GM21381 (cell line): ENCODE data around the gene ATP8A2.

ENCODE experiments used
- ATAC-seq: cut with Tn5 transposase; IDR thresholded peaks from one replicate; pipeline ENCODE4 v1.9.1; 2021; ENCODE audit warnings: mild to moderate bottlenecking, moderate library complexity; ENCODE audit not compliant: unreplicated experiment

The ATP8A2 gene

DNA sequence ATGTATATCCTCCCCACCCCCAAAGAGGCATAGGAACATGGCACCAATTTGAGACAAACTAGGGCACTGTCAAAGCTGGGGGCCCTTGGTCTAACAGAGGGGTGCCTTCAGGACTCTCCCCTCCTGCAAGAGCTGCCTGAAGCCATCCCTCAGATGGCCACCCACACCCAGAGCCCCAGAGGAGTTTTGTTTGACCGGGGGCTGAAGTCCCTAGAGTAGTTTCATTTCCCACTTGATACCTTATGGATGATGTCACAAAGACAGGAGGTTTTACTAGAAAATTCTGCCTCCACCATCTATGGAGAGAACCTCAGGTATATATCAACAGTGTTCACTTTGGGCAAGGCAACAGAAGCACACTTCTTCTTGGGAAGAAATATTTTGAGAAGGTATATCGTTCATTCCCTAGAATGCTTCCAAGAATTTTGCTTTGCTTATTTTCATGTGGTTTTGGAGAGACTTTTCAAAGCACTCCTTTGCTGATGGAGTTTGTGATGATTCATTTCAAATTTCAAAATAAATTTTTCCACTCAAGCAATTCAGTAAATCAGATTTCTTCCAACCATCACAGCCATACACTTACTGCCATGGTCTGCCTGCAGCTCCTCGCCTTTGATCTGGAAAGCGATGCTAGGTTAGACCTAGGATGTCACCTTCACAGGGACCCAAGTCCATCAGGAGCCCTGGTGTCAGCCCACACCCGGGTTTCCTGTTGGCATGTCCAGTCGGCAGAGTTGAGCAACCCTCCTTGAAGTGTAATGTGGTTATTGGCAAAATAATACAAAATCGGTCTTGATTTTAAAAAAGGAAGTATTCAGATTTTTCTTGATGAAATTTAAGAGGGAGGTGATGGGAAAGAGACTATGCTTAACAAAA lies 473.0 kb downstream of the ATP8A2 start:
- no peak for ATAC-seq

DNA sequence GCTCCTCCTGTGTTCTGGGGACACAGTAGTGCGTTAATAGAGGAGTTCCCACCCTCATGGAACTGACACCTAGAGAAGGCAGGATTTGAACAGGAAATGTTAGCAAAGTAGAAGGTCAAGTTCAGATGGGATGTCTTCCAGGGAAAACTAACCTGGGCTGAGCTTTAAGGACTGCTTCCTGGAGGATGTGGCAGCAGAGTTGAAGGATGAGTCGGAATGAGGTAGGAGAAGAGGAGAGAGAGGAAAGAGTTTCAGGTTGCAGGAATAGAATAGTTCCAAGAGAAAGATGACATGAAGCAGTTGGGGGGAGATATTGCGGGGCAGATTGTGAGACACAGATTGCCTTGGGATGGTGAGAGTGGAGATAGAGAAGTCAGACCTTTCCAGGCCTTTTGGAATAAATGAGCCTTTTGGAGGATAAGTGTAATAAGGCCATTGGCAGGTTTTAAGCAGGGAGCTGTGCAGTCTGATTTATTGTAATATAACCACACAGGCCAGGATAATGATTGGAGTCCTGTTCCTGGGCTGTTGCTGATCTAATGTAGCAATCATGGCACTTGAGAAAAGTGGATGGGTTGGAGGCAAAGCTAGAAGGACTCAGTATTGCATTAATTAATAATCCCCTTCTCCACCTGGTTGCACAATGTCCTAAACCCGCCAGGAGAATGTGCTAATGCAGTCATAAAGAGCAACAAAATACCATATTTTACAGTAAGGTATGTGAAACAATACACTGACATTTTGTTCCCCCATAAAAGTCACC lies 474.6 kb downstream of the ATP8A2 start:
- no peak for ATAC-seq

DNA sequence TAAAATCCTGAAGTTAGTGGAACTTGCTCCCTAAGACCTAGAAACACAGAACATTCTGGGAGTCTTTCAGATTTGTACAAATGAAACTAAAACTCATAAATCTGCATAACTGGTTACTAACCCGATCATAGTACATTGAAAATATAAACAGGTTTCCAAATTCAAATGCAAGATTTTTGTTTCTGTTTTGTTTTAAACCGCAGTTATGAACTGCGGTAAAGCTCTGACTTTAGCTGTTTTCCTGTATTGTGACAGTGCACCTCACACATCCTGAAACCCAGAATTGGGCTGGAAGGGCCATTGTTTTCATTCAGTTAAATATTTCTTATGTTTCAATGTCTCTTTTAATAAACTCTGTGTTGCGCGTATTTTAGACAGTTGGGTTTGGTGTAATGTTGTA lies 475.4 kb downstream of the ATP8A2 start:
- no peak for ATAC-seq

DNA sequence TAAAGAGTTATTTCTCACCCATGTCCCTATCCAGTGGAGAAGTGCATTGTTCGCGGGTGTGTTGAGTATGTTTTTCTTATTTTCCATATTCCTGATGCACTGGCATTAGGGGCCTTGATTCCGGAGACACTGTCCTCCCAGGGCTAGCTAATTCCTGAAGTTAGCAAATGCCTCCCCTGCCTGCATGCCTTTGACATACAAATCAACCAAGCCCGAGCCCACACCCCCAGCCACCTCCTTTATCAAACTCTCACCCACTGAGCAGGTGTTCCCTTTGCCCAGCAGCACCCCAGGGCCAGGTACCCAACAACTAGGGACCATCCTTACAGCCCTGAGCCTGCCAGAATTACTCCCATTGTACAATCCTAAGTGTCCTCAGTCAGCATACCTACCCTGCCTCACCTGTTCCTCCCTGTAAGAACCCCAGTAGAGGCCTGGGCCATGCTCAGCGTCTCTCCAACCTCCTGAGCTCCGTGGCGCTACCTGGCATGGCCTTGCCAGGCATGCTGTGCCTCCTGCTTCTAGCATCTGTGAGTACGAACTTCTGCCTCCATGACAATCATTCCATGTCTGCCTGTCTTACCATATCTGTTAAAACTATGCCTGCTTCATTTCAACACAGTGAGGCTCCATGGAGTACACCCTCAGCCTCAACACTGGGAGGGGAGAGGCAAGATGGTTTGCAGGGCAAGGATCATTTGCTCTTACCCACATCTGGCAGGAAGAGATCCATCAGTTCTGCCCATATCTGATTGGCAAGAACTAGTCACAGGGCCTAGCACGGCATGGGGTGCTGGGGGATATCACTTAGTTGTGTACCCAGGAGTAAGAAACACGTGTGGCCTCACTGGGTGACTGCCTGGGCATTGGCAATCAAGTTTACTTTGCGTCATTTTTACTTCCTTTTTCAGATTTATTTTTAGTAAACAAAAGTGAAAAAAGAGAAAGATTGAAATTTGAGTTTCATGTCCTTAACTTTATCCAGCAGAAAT lies 476.2 kb downstream of the ATP8A2 start:
- no peak for ATAC-seq

DNA sequence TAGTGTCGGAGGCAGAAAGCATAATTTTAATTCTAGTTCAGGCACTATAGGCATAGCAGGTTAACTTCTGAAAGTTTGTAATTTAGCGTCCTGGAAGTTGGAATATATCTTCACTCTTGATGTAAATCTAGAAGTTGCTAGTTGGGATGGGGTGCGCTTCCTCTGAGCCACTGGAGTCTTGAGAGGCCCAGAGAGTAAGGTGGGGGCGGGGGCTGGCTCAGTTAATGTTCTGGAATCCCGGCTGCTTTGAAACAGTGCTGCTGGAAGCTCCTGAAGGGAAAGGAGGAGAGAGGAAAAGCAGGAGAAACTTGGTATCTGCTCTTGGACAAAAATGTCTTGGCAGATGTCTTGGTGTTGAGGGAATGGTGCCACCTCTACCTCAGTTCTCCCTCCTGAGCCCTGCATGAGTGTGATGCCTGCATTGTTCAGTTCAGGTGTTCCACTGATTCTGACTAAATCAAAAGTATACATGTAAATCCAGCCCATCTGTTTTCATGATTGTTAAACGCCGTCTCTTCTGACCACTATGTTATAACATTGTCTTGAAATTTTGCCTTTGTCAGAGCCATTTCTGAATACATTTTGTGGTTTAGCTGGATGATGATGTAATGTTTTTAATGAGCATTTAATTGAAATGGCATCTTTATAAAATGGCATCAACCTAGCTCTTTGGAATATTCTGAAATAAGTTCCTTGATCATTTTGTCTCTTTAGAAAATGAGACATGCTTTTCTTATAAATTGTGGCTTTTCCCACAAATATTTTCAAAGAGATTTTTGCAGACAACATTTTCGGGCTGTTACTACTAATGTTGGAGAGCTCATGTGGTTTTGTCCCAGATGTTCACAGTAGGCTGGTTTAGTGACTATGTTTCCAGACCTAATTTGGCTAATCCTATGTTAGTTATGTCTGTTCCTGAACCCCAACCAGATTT lies 477.3 kb downstream of the ATP8A2 start:
- no peak for ATAC-seq

DNA sequence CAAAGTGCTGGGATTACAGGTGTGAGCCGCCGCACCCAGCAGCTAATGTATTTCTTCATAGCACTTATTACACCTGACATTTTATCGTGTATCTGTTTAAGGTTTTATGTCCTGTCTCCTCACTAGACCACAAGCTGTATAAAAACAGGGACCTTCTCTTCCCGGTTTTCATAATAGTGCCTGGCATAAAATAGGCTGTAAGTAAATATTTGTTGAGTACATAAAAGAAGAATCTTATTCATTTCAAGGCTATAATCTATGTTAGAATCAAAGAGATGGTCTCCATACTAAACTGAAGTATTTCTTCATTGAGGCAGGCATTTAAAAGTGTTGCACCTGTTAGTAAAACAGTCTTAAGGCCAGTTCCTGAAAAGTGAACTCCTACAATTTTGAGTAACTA lies 486.1 kb downstream of the ATP8A2 start:
- no peak for ATAC-seq

DNA sequence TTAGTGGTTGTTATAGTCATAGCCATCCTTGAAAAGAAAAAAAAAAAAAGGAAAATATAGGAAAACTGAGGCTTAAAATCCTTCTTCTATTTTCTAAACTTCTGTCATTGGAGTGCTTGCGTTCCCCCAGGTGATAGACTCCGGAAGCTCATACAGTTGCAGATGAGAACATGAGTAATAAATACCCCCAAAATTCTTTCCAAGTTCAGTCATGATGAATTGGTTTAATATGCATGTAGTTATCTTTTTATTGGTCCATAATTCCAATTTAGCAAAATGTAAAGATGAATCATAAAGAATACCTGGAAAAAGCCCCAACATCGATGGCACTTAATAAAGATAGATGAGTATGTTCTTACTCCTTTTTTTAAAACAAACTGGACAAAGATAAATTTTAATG lies 487.8 kb downstream of the ATP8A2 start:
- no peak for ATAC-seq

DNA sequence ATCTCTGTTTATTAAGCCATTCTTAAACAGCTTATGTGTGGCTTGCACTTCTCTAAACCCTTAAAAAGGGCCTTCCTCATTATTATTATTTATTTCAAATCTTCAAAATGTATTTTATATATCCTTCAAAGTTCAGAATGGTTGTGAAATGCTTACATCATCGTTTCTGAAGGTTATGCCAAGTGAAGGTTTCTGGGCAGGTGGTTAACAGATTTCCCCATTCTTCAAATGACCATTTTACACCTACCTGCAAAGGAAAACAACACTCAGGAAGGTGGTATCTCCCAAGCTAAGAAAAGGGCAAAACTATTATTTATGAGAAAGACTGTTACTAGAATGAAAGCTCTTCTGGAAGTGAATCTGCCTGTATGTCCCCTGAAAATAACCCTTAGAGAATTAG lies 488.5 kb downstream of the ATP8A2 start:
- no peak for ATAC-seq

DNA sequence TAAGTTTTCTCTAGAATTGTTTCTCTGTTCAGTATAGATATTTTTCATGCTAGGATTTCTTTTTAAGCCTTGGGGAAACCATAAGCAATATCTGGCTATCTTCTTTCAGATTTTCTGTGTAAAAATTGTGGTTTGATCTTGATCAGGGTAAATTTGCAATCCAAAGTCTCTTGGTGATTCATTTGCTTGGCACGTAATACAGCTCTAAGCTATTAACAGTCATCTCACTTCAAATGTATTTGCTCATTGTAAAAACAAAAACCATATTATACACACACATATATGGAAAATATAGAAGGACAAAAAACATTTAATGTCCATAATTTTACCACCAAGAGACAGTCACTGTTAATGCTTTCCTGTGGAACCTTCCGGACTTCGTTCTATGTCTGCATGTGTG lies 489.1 kb downstream of the ATP8A2 start:
- no peak for ATAC-seq

DNA sequence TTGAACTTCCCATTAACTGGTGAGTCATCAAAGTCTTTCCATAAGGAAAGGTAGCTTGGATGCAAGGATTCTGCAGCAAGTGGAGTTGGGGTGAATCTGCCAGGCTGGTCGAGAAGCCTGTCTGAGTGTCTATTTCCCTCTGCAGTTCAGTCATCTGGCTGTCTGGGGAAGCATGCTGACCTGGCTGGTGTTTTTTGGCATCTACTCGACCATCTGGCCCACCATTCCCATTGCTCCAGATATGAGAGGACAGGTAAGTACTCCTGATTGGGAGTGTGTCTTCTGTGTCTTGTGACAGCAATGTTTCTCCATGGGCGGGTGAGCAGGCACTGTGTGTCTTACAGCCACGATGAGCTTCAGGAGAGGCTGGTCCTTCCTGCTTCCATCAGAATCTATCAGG lies 490.4 kb downstream of the ATP8A2 start:
- ATAC-seq, result no peak

DNA sequence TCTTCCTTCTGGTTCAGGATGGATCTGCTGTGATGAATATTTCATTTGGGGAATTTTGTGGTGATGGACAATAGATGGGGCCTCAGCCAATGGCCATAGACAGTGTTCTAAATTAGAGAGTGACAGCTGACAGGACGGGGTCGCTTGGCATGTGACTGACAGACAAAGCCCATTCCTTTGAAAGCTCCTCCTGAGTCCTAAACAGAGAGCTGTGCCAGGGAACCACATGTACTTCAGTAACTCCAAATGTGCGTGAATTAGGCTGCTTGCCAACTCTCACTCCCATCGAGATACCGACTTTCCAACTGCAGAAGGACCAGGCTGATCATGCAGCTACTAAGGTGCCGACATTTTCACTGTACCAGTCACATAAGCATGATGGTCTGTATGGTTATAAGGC lies 492.3 kb downstream of the ATP8A2 start:
- ATAC-seq, result no peak

DNA sequence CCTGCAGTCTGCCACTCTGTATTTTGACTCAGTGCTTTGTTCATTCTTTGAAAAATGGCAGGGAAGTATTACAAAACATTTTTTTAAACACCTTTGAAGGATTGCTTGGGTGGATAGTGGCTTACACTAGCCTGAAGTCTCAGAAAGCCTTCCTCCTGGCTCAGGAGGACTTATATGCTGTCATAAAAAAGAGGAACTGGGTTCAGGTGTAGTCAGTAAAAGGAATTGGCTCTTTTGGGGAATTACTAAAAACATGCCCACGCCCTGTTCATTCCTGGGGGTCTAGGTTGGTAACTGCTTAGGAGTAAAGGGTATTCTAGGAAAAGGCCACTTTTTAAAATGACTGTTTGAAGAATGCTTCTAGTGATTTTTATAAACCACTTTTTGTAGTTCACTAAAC lies 493.2 kb downstream of the ATP8A2 start:
- no peak for ATAC-seq

DNA sequence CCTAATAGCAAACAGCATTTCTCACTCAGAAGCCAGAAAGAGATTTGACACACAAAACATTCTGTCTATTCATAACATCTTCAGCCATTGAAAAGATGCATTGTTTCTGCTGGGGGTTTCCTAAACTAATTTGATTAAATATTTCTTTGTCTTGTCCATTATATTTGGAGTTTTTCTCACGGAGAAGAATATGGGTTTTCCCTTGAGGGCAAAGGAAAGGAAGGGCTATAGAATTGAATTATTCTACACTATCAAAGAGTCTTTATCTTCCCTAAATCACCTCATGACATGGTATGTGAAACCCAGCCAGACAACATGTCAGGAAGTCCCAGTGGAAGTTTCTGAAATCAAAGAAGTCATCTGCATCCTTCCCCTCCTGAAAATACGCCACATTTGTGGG lies 493.6 kb downstream of the ATP8A2 start:
- ATAC-seq, result no peak

DNA sequence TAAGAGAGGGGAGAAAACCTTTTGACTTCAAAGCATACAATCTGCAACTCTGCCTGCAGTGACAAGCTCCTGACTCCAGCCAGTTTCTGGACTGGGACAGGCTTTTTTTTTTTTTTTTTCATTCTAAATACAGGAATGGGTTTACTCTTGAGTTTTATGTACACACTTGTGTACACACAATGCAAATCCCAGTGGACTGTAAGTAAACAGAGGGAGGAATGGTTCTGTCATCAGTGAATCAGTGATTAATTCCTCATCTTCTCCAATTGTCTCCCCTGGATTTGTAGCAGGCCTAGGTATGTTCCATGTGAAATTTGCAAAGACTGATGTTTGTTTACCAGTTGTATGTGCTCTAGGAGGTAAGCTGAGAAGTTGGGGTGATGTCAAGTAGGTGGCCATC lies 495.3 kb downstream of the ATP8A2 start:
- ATAC-seq, result no peak

DNA sequence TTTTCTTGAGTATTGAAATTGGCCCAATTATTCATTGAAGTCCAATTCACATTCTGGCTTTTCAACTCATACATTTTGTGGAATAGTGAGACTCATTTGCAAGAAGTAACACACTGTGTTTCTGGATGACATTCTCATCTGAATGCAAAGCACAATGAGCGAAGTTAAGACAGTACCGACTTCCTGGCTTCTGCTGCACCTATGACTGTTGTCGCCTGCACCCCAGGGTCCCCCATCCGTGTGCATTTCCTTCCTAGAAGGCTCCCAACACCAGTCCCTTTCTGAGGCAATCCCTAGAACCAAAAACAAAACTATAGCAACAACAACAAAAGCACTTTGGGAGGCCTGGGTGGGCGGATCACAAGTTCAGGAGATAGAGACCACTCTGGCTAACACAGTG lies 496.7 kb downstream of the ATP8A2 start:
- no peak for ATAC-seq

DNA sequence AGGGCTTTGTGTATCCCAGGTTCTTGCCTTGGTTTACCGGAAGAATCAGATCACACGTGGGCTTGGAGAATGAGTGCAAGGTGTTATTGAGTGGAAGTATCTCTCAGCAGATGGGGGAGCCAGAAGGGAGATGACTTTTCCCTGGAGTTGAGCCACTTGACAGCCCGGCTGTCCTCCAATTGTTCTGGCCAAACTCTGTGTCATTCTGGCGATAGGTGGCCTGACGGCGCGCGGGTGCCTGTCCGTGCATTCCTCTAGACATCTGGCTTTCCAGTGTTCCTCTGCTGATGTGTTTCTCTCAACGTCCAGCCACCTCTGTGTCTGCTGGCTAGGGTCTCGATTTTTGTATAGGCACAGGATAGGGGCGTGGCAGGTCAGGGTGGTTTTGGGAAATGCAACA lies 498.2 kb downstream of the ATP8A2 start:
- ATAC-seq, result no peak

DNA sequence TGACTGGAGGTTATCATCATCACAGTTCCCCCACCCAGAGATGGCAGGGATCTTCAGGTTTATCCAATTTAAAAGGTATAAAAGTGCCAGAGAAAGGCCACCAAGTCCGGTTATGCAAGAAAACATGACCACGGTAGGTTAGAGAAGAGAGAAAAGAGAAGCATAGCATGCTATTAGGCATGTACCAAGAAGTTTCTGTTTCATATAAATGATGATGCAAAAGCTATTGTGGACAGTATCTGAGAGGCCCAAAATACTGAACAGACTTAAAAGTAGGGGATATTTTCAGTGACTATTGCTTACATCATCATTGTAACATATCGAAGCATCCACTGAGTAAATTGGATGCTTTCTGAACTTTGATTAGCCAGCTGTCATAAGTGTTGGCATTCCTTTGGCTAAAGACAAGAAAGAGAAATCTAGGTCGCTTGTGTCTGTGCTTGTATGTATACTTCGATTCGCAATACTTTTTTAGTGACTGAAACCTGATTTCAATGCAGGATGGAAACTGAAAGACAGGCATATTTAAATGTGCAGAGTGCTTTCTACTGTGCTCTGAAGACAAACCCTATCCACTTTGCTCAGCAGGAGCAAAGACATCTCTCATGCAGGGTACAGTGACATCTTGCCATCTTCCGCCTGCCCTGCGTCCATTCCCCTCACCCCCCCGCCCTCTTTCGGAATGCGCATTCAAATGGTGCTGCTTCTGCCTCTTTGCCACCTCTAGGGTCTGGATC lies 499.8 kb downstream of the ATP8A2 start:
- no peak for ATAC-seq

DNA sequence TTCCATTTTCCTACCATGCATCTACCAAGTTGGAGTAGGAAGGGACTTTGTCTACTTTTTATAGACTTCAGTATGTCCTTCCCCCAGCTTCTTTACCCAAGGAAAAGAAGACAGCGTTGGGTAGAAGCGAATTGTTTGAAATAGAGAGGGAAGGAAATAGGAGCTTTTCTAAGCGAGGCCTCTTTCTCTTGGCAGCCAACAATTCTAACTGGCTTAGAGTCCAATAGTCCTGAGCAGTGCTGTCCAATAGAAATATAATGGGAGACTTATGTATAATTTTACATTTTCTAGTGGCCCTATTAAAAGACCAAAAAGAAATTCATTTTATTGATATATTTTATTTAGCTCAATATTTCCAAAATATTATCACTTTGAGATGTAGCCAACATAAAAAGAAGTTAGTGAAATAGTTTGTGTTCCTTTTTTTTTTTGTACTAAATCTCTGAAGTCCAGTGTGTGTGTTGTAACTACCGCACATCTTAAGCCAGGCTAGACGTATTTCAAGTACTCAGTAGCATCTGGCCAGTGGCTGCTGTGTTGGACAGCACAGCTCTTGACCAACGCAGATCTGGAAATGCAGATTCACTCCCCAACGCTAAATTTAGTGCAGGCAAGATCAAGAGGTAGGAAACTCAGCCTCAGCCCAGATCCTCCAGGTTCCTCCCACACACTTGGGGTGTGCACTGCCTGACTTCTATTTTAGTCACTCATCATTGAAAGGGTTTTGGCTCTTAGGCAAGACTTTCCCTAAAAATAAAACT lies 500.9 kb downstream of the ATP8A2 start:
- no peak for ATAC-seq

DNA sequence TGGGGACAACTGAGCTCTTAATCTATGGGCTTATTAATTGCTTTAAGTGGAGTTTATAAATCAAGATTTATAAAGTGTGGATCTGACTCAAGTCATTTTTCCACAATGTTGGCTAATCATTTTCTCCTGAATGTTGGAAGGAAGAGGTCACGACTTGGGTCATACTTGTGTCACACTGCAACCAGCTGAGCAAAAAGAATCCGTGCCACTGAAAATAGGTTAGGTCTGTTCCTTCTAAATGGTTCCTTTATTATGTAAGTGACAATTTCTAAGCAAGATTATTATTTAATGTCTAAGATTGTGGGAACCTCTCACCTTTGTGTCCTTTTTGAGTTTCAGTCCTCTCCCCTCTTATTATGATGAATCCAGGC lies 501.5 kb downstream of the ATP8A2 start:
- ATAC-seq, result no peak
